Activated CD4-positive, alpha-beta T cell treated with anti-CD3 and anti-CD28 coated beads, Interleukin-2, amount 50 U/mL, for 48 hours (primary cell): Measurements from ENCODE around the gene RPL7L1.

ENCODE experiments used
- DNase-seq, 2 experiments: peaks; one replicate each; pipeline ENCODE4 v3.0.0-alpha.2; 2020

Gene RPL7L1

DNA sequence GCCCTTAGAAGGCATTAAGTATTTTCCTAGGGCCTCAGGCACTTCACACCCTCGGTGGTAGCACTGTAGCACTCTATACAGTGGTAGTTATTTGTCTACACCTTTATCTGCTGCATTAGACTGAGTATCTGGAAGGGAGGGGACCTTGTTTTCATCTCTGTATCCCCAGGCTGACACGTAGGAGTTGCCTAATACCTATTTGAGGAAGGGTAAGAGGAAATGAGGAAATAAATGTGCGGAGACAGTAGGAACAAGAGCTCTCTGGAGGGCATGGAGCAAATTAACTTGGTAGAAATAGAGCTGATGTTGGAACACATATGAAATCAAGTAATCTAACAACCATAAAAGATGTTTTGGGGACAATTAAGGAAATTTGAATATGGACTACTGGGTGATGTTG lies 53.8 kb downstream of the RPL7L1 start:
- no peak for DNase-seq

DNA sequence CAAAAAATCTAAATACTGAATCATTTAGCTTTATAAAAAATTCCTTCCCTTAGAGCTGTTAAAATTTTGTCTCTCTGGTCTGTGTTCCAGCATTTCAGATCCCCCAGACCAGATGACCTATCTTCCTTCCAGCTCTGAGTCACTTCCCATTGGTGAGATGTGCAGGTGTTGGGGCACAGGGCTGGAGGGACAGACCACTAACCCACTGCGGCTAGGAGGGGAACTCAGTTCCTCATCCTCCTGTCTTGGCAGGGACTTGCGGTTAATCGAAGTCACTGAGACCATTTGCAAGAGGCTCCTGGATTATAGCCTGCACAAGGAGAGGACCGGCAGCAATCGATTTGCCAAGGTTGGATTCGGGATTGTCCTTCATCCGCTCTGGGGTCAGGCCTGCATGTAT lies 55.9 kb downstream of the RPL7L1 start:
- no peak for DNase-seq

GRCh38 chr6:42936398-42936797 lies 57.0 kb downstream of the RPL7L1 start:
- no peak for DNase-seq

DNA sequence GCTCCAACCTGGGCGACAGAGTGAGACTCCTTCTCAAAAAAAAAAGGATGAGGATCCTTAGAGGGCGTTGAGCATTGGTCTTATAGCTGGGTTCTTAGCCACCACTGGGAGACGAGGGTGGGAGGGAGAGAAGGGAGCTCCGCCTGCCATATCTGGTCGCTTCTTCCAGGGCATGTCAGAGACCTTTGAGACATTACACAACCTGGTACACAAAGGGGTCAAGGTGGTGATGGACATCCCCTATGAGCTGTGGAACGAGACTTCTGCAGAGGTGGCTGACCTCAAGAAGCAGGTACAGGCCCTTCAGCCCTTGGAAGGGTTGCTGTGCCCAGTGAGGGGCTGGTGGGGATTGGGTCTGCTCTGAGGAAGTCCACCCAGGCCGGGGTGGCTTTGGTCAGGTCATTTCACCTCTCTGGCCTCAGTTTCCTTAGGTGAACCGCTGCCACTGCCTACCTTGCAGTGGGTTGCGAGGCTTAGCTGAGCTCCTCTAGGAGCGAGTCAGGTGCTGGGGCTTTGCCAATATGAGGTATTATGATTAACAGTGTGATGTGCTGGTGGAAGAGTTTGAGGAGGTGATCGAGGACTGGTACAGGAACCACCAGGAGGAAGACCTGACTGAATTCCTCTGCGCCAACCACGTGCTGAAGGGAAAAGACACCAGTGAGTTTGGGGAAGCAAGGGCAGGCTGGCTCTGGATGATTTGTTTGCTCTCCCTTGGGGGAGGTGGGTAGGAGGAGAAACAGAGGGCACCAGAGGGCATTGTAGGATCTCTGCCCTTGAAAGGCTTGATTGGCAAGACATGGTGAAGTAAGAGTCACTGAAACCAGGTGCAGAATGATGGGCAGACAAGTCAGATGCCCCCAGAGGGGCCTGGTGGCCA lies 58.4 kb downstream of the RPL7L1 start:
- DNase-seq: no peak

DNA sequence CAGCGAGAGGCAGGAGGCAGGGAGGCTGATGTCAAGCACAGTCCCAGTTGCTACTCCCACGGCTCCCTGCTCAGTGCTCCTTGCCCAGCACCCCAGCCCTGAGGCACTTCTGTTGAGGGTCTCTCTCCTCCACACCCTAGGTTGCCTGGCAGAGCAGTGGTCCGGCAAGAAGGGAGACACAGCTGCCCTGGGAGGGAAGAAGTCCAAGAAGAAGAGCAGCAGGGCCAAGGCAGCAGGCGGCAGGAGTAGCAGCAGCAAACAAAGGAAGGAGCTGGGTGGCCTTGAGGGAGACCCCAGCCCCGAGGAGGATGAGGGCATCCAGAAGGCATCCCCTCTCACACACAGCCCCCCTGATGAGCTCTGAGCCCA lies 59.0 kb downstream of the RPL7L1 start:
- no peak for DNase-seq

- DNase-seq: no peak
These were observed 59.8 kb downstream of the RPL7L1 start for GRCh38 chr6:42938987-42939809.
